ENCODE data around the gene DOK3.

Gene DOK3

DNA sequence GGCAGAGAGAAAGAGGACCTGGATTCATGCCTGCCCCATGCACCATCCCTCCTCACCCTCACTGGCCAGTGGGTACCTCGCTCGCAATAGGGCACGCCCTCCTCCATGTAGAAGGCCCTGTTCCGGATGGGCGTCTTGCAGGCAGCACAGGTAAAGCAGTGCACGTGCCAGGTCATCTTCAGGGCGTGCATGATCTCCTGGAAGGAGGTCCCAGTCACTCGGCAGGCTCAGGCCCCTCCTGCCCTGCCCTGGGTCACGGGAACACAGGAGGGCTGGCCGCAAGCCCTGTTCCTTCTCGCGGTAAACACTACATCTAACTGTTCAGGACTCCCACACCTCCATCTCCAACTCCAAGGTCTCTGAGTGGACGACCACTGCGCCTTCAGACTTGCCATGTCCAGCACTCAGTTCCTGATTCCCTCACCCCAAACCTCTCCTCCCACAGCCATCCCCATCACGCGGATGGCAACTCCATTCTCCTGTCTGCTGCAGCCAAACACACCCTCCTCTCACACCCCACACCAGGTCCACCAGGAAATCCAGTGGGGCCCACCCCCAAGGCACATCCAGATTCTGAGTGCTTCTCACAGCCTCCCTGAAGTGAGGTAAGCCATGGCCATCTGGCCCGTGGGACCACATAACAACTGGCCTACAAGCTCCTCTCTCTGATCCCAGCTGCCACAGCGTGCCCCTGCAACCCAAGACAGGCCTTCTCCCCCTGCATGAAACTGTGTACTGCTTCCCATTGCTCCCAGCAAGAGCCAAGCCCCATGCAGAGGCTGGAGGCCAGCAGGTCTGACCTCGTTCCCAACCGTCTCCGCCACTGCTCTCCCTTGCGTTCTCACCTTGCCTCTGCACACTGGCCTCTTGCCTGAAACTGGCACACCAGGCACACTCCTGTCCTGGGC lies 25.4 kb downstream of the DOK3 start:
- DNase-seq (ENCODE audit: low read depth), result no peak
- TF ChIP-seq CTCF (IDR thresholded peaks at IDR 0.05; ENCODE audit: control insufficient read depth, insufficient read depth, low read depth, low read length, missing control alignments), result no peak

GRCh38 chr5:177483042-177483441 lies 26.6 kb downstream of the DOK3 start:
- H3K4me3 ChIP-seq (ENCODE audit: control insufficient read depth, low read depth, low read length), result no peak overlapping the region
- DNase-seq (ENCODE audit: low read depth), result no peak
- TF ChIP-seq CTCF (IDR thresholded peaks at IDR 0.05; ENCODE audit: control insufficient read depth, insufficient read depth, low read depth, low read length, missing control alignments), result no peak

More for the DNA sequence above, 25.4 kb downstream of the DOK3 start:
- no peak overlapping the region for H3K4me3 ChIP-seq (ENCODE audit: control insufficient read depth, low read depth, low read length)

- TF ChIP-seq CTCF (IDR thresholded peaks at IDR 0.05; ENCODE audit: control insufficient read depth, insufficient read depth, low read depth, low read length, missing control alignments), result no peak
- DNase-seq (ENCODE audit: low read depth), result no peak
- H3K4me3 ChIP-seq (ENCODE audit: control insufficient read depth, low read depth, low read length), result no peak overlapping the region
Observed at GRCh38 chr5:177482359-177482795, 27.2 kb downstream of the DOK3 start.

GRCh38 chr5:177479774-177480173 lies 29.9 kb downstream of the DOK3 start:
- no peak for TF ChIP-seq CTCF (IDR thresholded peaks at IDR 0.05; ENCODE audit: control insufficient read depth, insufficient read depth, low read depth, low read length, missing control alignments)
- no peak for DNase-seq (ENCODE audit: low read depth)
- H3K4me3 ChIP-seq (ENCODE audit: control insufficient read depth, low read depth, low read length), result no peak overlapping the region

GRCh38 chr5:177478711-177479646 lies 30.6 kb downstream of the DOK3 start:
- no peak for DNase-seq (ENCODE audit: low read depth)
- TF ChIP-seq CTCF (IDR thresholded peaks at IDR 0.05; ENCODE audit: control insufficient read depth, insufficient read depth, low read depth, low read length, missing control alignments), result no peak

DNA sequence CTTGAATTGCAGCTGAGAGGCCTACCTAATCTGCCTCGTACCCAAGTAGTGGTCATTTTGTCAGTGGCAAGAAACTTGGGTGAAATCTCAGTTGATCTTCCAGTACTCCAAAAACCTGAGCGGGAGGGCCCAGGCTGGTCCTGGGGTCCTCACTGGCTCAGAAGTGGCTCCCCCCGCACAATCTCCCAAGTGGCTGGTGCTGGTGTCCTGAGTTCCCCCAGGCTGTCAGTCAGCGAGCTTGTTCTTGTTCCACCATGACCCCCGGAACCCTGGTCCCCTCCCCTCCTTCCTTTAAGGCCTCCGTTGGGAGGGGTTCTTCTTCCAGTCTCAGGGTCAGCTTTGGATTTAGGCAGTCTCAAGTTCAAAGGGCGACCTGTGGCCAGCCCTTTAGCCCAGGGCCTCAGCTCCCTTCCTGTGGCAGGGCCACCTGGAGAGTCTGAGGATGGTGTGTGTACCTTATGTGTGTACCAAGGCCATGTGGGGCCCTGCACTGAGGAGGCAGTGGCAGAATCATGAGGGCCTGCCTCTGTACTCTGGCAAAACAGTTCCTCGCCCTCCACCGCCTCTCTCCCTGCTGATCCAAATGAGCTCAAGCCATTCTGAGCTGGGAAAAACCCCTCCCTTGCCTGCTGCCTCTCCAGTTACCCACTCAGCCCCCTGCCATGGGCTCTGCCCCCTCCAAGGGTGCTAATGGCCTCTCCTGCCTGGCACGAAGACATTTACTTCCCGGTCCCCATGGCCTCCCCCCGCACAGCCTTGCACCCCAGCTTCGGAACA lies 31.7 kb downstream of the DOK3 start:
- TF ChIP-seq CTCF (IDR thresholded peaks at IDR 0.05; ENCODE audit: control insufficient read depth, insufficient read depth, low read depth, low read length, missing control alignments), result no peak
- no peak for DNase-seq (ENCODE audit: low read depth)

More at GRCh38 chr5:177478711-177479646, 30.6 kb downstream of the DOK3 start:
- H3K4me3 ChIP-seq (ENCODE audit: control insufficient read depth, low read depth, low read length), result no peak overlapping the region

More for the DNA sequence above, 31.7 kb downstream of the DOK3 start:
- H3K4me3 ChIP-seq (ENCODE audit: control insufficient read depth, low read depth, low read length), result no peak overlapping the region

Data from AG09309 (cell line).